Measurements from ENCODE around the gene EPB41. TPM values are rescaled to one million over a fixed set of nuclear protein-coding genes. Genes with fewer than 3 reads are reported as not detected.

The EPB41 gene
- total and polyA plus RNA-seq, 2 of the 4 experiments (the other 2 are of a cell fraction), result 4.6 to 10.0 TPM

- in situ Hi-C loops (cut with MboI; ENCODE audit: low sequenced_read_pairs) (no loop called here), dilution Hi-C loops (cut with HindIII; ENCODE audit: low sequenced_read_pairs, unreplicated experiment) (no loop called here), intact Hi-C loops (cut with micrococcal nuclease) (no loop called here)
- TF ChIP-seq MXI1 (IDR thresholded peaks at IDR 0.05; ENCODE audit: borderline replicate concordance, low read depth, low read length) (no peak), USF2 (IDR thresholded peaks at IDR 0.05; ENCODE audit: low read depth, low read length) (no peak), MAFK (IDR thresholded peaks at IDR 0.05; ENCODE audit: low read depth, low read length) (peak; percentile 53)
- no CpG with 5 or more reads among the region's 10 CpGs for WGBS, 2 experiments (ENCODE audit: extremely low coverage in 2 of 2, insufficient read length in 1 of 2)
- Histone ChIP-seq H4K91ac (ENCODE audit: insufficient read depth, low read depth, low read length) (no peak overlapping the region), H2AK9ac (replicated peaks; ENCODE audit: low read depth, low read length, poor library complexity) (no peak overlapping the region), H3K23ac (ENCODE audit: low read depth, low read length) (peak overlapping the region; percentile 38), H3K4me2 (ENCODE audit: low read depth, low read length) (no peak overlapping the region), H2AK5ac (ENCODE audit: low read depth, low read length) (no peak overlapping the region), H4K8ac (ENCODE audit: low read depth in 2 of 2, low read length in 2 of 2) (peak overlapping the region in 1 of 2 experiments; percentile 54; a peak in 1 of 4 replicates), H3K36me3 (ENCODE audit: control insufficient read depth, insufficient read depth, low read length) (peaks cover 64% of the 10 kb centered on the region), H3K18ac (ENCODE audit: low read depth, low read length) (no peak overlapping the region), H3K4me3 (ENCODE audit: insufficient read depth, low read depth, low read length) (no peak overlapping the region), H3K4me1 (ENCODE audit: control insufficient read depth, insufficient read depth, low read length) (no peaks in the 10 kb centered on the region), H3K14ac (replicated peaks; ENCODE audit: low read depth, low read length) (0 out of 2 replicates have a peak overlapping the region, but pooled peaks have one; percentile 36), H2BK20ac (ENCODE audit: low read depth, low read length) (no peak overlapping the region), H2AFZ (replicated peaks; ENCODE audit: low read length, poor library complexity) (no peak overlapping the region), H2BK15ac (ENCODE audit: low read depth, low read length) (no peak overlapping the region), H4K20me1 (ENCODE audit: insufficient read depth, low read length) (peaks cover 32% of the 10 kb centered on the region), H3K4ac (ENCODE audit: low read depth, low read length) (no peak overlapping the region), H3K27ac (ENCODE audit: insufficient read depth, low read length) (peak overlapping the region; percentile 3; the same call in 1 of the 2 replicates), H2BK120ac (ENCODE audit: low read depth, low read length) (no peak overlapping the region), H2BK5ac (ENCODE audit: low read depth, low read length, poor library complexity, severe bottlenecking) (peak overlapping the region; percentile 5), H3K27me3 (ENCODE audit: control insufficient read depth, insufficient read depth, low read length) (no peaks in the 10 kb centered on the region), H3K79me1 (ENCODE audit: low read depth in 1 of 2, low read length in 2 of 2) (peaks cover 34 to 64% of the 10 kb centered on the region in 2 experiments), H3K9ac (ENCODE audit: low read depth, low read length) (no peak overlapping the region), H4K5ac (ENCODE audit: low read depth, low read length) (no peak overlapping the region), H3K9me3 (ENCODE audit: control insufficient read depth, insufficient read depth, low read length) (no peaks in the 10 kb centered on the region), H3K56ac (ENCODE audit: extremely low read depth, insufficient read depth, low read length) (no peak overlapping the region), H3K9me1 (ENCODE audit: insufficient read depth, low read length) (peaks cover 13% of the 10 kb centered on the region)
- POLR2A ChIA-PET (ENCODE audit: unreplicated experiment), result interaction anchor here (0.7 kb wide), 1 partner anchor 91 kb away, joined by 4 read pairs; no protein-coding TSS in a partner anchor
- DNase-seq (peak; percentile 49), ATAC-seq (ENCODE audit: low read depth) (peak; percentile 42)
- CTCF ChIA-PET, result interaction anchor here (0.6 kb wide), 1 partner anchor 1574 kb away, joined by 6 read pairs; no protein-coding TSS in a partner anchor
- no TSS peak for BruUV-seq (replicated peaks)
Measured at GRCh38 chr1:29156543-29157268, 242.3 kb downstream of the EPB41 start.

Measured in IMR-90 (cell line).